Peyer's patch (tissue), 4 donors: ENCODE data around the gene LARGE2. TPM values are rescaled to one million over a fixed set of nuclear protein-coding genes. Genes with fewer than 3 reads are reported as not detected.

Source experiments
- DNase-seq, 3 donors: peaks; one replicate each; pipeline ENCODE4 v3.0.0-alpha.2; 2017 to 2019
- H3K27ac ChIP-seq, 4 donors: fragments of 200-600 bp; sonication (generic); one replicate each; pipeline ENCODE4 v1.5.1; 2016 to 2019
- H3K27me3 ChIP-seq, 2 donors: fragments of 200-600 bp; sonication (generic); one replicate each; pipeline ENCODE4 v1.5.1; 2019
- H3K36me3 ChIP-seq, 3 donors: fragments of 200-600 bp; sonication (generic); one replicate each; pipeline ENCODE4 v1.5.1; 2016 to 2019
- H3K4me1 ChIP-seq, 4 donors: fragments of 200-600 bp; sonication (generic); one replicate each; pipeline ENCODE4 v1.5.1; 2016 to 2019
- H3K4me3 ChIP-seq, 4 donors: fragments of 200-600 bp; sonication (generic); 1 replicate in 3 of 4; 2 replicates in 1 of 4; pipeline ENCODE4 v1.5.1; 2016 to 2019; ENCODE audit warnings: mild to moderate bottlenecking in 1 of 4
- H3K9me3 ChIP-seq, 4 donors: fragments of 200-600 bp; sonication (generic); one replicate each; pipeline ENCODE4 v1.5.1; 2016 to 2019; ENCODE audit warnings: mild to moderate bottlenecking in 1 of 4
- CTCF ChIP-seq, 6 experiments: fragments of 450-650 bp in 4 of 6; fragments of 200-600 bp in 2 of 6; sonication (generic) in 1 of 6; IDR thresholded peaks; one replicate each; pipeline ENCODE4 v1.5.1; 2017 to 2019; ENCODE audit warnings: antibody characterized with exemption in 6 of 6, mild to moderate bottlenecking in 3 of 6, moderate library complexity in 1 of 6
- POLR2A ChIP-seq, 2 donors: fragments of 450-650 bp; IDR thresholded peaks; one replicate each; pipeline ENCODE4 v1.5.1; 2017; ENCODE audit warnings: antibody characterized with exemption in 2 of 2, mild to moderate bottlenecking in 2 of 2, moderate library complexity in 2 of 2
- total RNA-seq, 4 donors: library from RNA; depleted of rRNA; stranded (reverse); fragments of >200 nt; gene quantifications; one replicate each; pipeline ENCODE4 v1.1.0, GENCODE V29; 2016

The LARGE2 gene
- total RNA-seq, 4 donors from 2014 or later, result 0.83 to 1.6 (median 1.2) TPM; not detected in 1

- DNase-seq, result no peak
- Histone ChIP-seq H3K4me3 (no peak overlapping the region), H3K27ac (no peak overlapping the region), H3K4me1 (peaks cover 0 to 3% (median under 1%) of the 10 kb centered on the region in 4 donors), H3K27me3 (no peaks in the 10 kb centered on the region), H3K36me3 (no peaks in the 10 kb centered on the region), H3K9me3 (no peaks in the 10 kb centered on the region)
- TF ChIP-seq POLR2A (IDR thresholded peaks at IDR 0.05), result no peak
- TF ChIP-seq CTCF (IDR thresholded peaks at IDR 0.05), result no peak
Measured at GRCh38 chr11:45890886-45891550, 31.4 kb upstream of the LARGE2 start.

- H3K9me3 ChIP-seq, result no peaks in the 10 kb centered on the region
- no peaks in the 10 kb centered on the region for H3K36me3 ChIP-seq
- H3K27ac ChIP-seq, result no peak overlapping the region
- no peak overlapping the region for H3K4me3 ChIP-seq
- H3K27me3 ChIP-seq, result no peaks in the 10 kb centered on the region
- no peak for DNase-seq
- TF ChIP-seq POLR2A (IDR thresholded peaks at IDR 0.05) (no peak), CTCF (IDR thresholded peaks at IDR 0.05) (no peak)
- H3K4me1 ChIP-seq, result no peaks in the 10 kb centered on the region
Measured at GRCh38 chr11:45892856-45893255, 29.6 kb upstream of the LARGE2 start.

GRCh38 chr11:45894555-45895247 lies 27.8 kb upstream of the LARGE2 start:
- H3K4me1 ChIP-seq, result peaks cover 0 to 8% (median 7%) of the 10 kb centered on the region in 4 donors
- H3K27me3 ChIP-seq, result no peaks in the 10 kb centered on the region
- no peak overlapping the region for H3K27ac ChIP-seq
- TF ChIP-seq CTCF (IDR thresholded peaks at IDR 0.05) (no peak), POLR2A (IDR thresholded peaks at IDR 0.05) (no peak)
- H3K4me3 ChIP-seq, result no peak overlapping the region
- no peaks in the 10 kb centered on the region for H3K9me3 ChIP-seq
- no peaks in the 10 kb centered on the region for H3K36me3 ChIP-seq
- DNase-seq, result no peak

GRCh38 chr11:45895553-45896259 lies 26.8 kb upstream of the LARGE2 start:
- TF ChIP-seq POLR2A (IDR thresholded peaks at IDR 0.05), result no peak
- no peak for TF ChIP-seq CTCF (IDR thresholded peaks at IDR 0.05)
- Histone ChIP-seq H3K9me3 (no peaks in the 10 kb centered on the region), H3K27me3 (no peaks in the 10 kb centered on the region), H3K4me3 (no peak overlapping the region), H3K27ac (no peak overlapping the region), H3K36me3 (no peaks in the 10 kb centered on the region), H3K4me1 (peaks cover 0 to 14% (median 10%) of the 10 kb centered on the region in 4 donors)
- no peak for DNase-seq

GRCh38 chr11:45896422-45896984 lies 26.0 kb upstream of the LARGE2 start:
- no peaks in the 10 kb centered on the region for H3K9me3 ChIP-seq
- no peaks in the 10 kb centered on the region for H3K27me3 ChIP-seq
- no peak for DNase-seq
- H3K4me1 ChIP-seq, result peaks cover 0 to 19% (median 10%) of the 10 kb centered on the region in 4 donors
- no peaks in the 10 kb centered on the region for H3K36me3 ChIP-seq
- H3K4me3 ChIP-seq, result no peak overlapping the region
- no peak for TF ChIP-seq POLR2A (IDR thresholded peaks at IDR 0.05)
- no peak for TF ChIP-seq CTCF (IDR thresholded peaks at IDR 0.05)
- H3K27ac ChIP-seq, result no peak overlapping the region
